MM.1S (cell line): Measurements from ENCODE around the gene KRT37.

Experiments
- DNase-seq: peaks from one replicate; pipeline ENCODE4 v3.0.0-alpha.2; 2015
- H2AFZ ChIP-seq: fragments of 300-600 bp; sonication (generic); 2 replicates; pipeline ENCODE4 v1.6.0; 2016; ENCODE audit warnings: antibody characterized with exemption, low read length
- H3F3A ChIP-seq: fragments of 300-600 bp; sonication (generic); 2 replicates; pipeline ENCODE4 v1.6.1; 2016; ENCODE audit warnings: mild to moderate bottlenecking, antibody characterized with exemption, low read length, moderate library complexity, mixed read lengths; ENCODE audit not compliant: insufficient read depth
- H3K27ac ChIP-seq: fragments of 300-600 bp; sonication (generic); 2 replicates; pipeline ENCODE4 v1.5.1; 2016; ENCODE audit warnings: mild to moderate bottlenecking, low read length
- H3K27me3 ChIP-seq: fragments of 300-600 bp; sonication (generic); replicated peaks from 2 replicates; pipeline ENCODE4 v1.6.0; 2016; ENCODE audit warnings: low read length; ENCODE audit not compliant: insufficient read depth
- H3K36me3 ChIP-seq: fragments of 300-600 bp; sonication (generic); replicated peaks from 2 replicates; pipeline ENCODE4 v1.6.1; 2016; ENCODE audit warnings: mild to moderate bottlenecking, low read length, mixed read lengths; ENCODE audit not compliant: insufficient read depth
- H3K4me1 ChIP-seq: fragments of 300-600 bp; sonication (generic); 2 replicates; pipeline ENCODE4 v1.6.1; 2016; ENCODE audit warnings: low read length, mixed read lengths
- H3K4me2 ChIP-seq: fragments of 300-600 bp; sonication (generic); 2 replicates; pipeline ENCODE4 v1.6.0; 2016; ENCODE audit warnings: low read depth, low read length
- H3K4me3 ChIP-seq: fragments of 300-600 bp; sonication (generic); 2 replicates; pipeline ENCODE4 v1.5.1; 2016; ENCODE audit warnings: low read length, mixed read lengths
- H3K79me2 ChIP-seq: fragments of 300-600 bp; sonication (generic); 2 replicates; pipeline ENCODE4 v1.6.1; 2016; ENCODE audit warnings: mixed run types, low read length, mixed read lengths
- H3K9ac ChIP-seq: fragments of 300-600 bp; sonication (generic); 2 replicates; pipeline ENCODE4 v1.6.1; 2016; ENCODE audit warnings: low read length, mixed read lengths
- H3K9me2 ChIP-seq: fragments of 300-600 bp; sonication (generic); replicated peaks from 2 replicates; pipeline ENCODE4 v1.6.1; 2016; ENCODE audit warnings: mild to moderate bottlenecking, low read length, mixed read lengths; ENCODE audit not compliant: insufficient read depth
- H3K9me3 ChIP-seq: fragments of 300-600 bp; sonication (generic); replicated peaks from 2 replicates; pipeline ENCODE4 v1.6.1; 2016; ENCODE audit warnings: mild to moderate bottlenecking, low read length, mixed read lengths; ENCODE audit not compliant: insufficient read depth
- H4K20me1 ChIP-seq: fragments of 300-600 bp; sonication (generic); 2 replicates; pipeline ENCODE4 v1.6.1; 2016; ENCODE audit warnings: mild to moderate bottlenecking, low read length, moderate library complexity, mixed read lengths; ENCODE audit not compliant: insufficient read depth
- EZH2 ChIP-seq: fragments of 300-600 bp; sonication (generic); optimal IDR thresholded peaks from 2 replicates; pipeline ENCODE3; 2017; ENCODE audit warnings: low read depth, mild to moderate bottlenecking, antibody characterized with exemption, low read length, mixed read lengths
- EZH2phosphoT487 ChIP-seq: fragments of 300-600 bp; sonication (generic); IDR thresholded peaks from 2 replicates; pipeline ENCODE4 v1.6.1; 2018; ENCODE audit warnings: antibody characterized with exemption, low read length
- TF ChIP-seq, protein P1 (sequence below): fragments of 300-600 bp; sonication (generic); IDR thresholded peaks from 2 replicates; pipeline ENCODE4 v1.5.1; 2016; ENCODE audit warnings: antibody characterized with exemption, low read length, mixed read lengths

KRT37 gene

DNA sequence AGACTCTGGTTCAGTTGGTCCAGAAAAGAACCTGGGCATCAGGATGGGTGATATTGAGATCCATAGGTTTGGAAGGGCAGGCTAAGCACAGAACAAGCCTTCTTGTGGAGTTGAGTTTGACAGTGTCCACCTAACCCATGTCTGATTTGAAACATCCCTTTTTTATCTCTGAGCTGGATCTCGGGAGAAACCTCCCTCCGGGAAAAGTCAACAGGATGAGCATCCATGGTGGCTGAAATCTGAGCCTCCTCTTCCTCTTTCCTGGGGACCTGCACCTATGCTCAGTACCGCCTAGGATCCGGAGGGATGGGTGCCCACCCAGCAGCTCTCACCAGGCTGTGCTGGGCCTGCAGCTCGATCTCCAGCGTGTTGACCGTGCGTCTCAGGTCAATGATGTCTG is 39.4 kb upstream of the KRT37 start:
- no peaks in the 10 kb centered on the region for H3F3A ChIP-seq
- H3K27me3 ChIP-seq = 0 out of 2 replicates have a peak, but pooled peaks cover 4% of the 10 kb centered on the region
- no peak for DNase-seq
- H3K36me3 ChIP-seq = no peaks in the 10 kb centered on the region
- no peaks in the 10 kb centered on the region for H3K9me3 ChIP-seq
- H3K4me3 ChIP-seq = no peak overlapping the region
- H3K9ac ChIP-seq = no peak overlapping the region
- H3K27ac ChIP-seq = no peak overlapping the region
- no peaks in the 10 kb centered on the region for H3K79me2 ChIP-seq
- H4K20me1 ChIP-seq = no peaks in the 10 kb centered on the region
- no peaks in the 10 kb centered on the region for H3K4me1 ChIP-seq
- TF ChIP-seq EZH2phosphoT487 = no peak
- TF ChIP-seq, protein P1, sequence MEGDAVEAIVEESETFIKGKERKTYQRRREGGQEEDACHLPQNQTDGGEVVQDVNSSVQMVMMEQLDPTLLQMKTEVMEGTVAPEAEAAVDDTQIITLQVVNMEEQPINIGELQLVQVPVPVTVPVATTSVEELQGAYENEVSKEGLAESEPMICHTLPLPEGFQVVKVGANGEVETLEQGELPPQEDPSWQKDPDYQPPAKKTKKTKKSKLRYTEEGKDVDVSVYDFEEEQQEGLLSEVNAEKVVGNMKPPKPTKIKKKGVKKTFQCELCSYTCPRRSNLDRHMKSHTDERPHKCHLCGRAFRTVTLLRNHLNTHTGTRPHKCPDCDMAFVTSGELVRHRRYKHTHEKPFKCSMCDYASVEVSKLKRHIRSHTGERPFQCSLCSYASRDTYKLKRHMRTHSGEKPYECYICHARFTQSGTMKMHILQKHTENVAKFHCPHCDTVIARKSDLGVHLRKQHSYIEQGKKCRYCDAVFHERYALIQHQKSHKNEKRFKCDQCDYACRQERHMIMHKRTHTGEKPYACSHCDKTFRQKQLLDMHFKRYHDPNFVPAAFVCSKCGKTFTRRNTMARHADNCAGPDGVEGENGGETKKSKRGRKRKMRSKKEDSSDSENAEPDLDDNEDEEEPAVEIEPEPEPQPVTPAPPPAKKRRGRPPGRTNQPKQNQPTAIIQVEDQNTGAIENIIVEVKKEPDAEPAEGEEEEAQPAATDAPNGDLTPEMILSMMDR = no peak
- no peak overlapping the region for H3K4me2 ChIP-seq
- H3K9me2 ChIP-seq = no peaks in the 10 kb centered on the region
- no peak overlapping the region for H2AFZ ChIP-seq

DNA sequence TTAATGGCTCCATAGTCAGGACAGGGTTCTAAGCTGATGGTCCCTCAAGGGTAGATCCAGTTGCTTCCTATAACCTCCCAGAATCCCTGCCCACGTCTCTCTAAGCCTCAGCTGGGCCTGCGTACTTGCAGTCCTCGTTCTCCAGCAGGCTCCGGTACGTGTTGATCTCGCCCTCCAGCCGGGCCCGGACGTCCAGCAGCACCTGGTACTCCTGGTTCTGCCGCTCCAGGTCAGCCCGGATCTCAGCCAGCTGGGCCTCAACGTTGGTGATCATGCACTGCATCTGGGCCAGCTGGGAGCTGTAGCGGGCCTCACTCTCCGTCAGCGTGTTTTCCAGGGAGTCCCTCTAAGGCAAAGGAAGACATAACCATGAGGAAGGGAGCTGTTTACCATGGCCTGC is 38.3 kb upstream of the KRT37 start:
- H3K36me3 ChIP-seq = no peaks in the 10 kb centered on the region
- TF ChIP-seq, protein P1 = no peak
- TF ChIP-seq EZH2phosphoT487 (no peak), EZH2 (no peak)

DNA sequence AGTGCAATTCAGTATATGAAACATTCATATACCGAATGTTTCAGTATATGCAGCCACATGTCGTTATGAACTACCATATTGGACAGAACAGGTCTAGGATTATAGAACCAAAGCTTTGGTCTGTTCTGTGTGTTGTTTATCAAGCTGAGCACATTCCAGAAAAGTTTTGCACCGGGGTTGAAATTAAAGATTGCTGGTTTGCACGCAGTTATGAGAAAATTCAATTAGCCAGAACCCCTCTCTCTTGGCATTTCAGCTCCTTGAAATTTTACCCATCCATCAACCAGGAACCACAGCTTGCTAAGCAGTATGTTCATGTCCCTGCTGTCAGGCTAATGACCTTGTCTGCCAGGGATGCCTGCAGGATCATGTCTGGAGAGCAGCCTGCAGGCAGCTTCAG is 33.3 kb upstream of the KRT37 start:
- TF ChIP-seq EZH2phosphoT487 = no peak
- TF ChIP-seq, protein P1 = no peak
- no peak for TF ChIP-seq EZH2

More for the DNA sequence above, 38.3 kb upstream of the KRT37 start:
- Histone ChIP-seq H3K9me2 (no peaks in the 10 kb centered on the region), H3K9ac (no peak overlapping the region), H3F3A (no peaks in the 10 kb centered on the region), H3K4me1 (no peaks in the 10 kb centered on the region), H4K20me1 (no peaks in the 10 kb centered on the region), H3K9me3 (no peaks in the 10 kb centered on the region), H2AFZ (no peak overlapping the region), H3K4me3 (no peak overlapping the region), H3K27me3 (0 out of 2 replicates have a peak, but pooled peaks cover 4% of the 10 kb centered on the region), H3K79me2 (no peaks in the 10 kb centered on the region), H3K4me2 (no peak overlapping the region), H3K27ac (no peak overlapping the region)
- no peak for DNase-seq

More for the DNA sequence above, 33.3 kb upstream of the KRT37 start:
- H3K9me2 ChIP-seq = no peaks in the 10 kb centered on the region
- no peaks in the 10 kb centered on the region for H3K79me2 ChIP-seq
- no peaks in the 10 kb centered on the region for H3K36me3 ChIP-seq
- no peaks in the 10 kb centered on the region for H3F3A ChIP-seq
- H3K27ac ChIP-seq = no peak overlapping the region
- H3K9ac ChIP-seq = no peak overlapping the region
- no peak overlapping the region for H3K4me2 ChIP-seq
- H4K20me1 ChIP-seq = no peaks in the 10 kb centered on the region
- no peaks in the 10 kb centered on the region for H3K27me3 ChIP-seq
- H2AFZ ChIP-seq = no peak overlapping the region
- no peak for DNase-seq
- H3K4me1 ChIP-seq = no peaks in the 10 kb centered on the region
- no peak overlapping the region for H3K4me3 ChIP-seq
- no peaks in the 10 kb centered on the region for H3K9me3 ChIP-seq
